Activated CD4-positive, alpha-beta memory T cell treated with anti-CD3 and anti-CD28 coated beads, Interleukin-2, amount 10 ng/mL, durations not matched to agents 7 days and 5 days (primary cell): ENCODE data around the gene GAS2L2. TPM values are rescaled to one million over a fixed set of nuclear protein-coding genes. Genes with fewer than 3 reads are reported as not detected.

Source experiments
- CTCF ChIA-PET: fragments of 350-600 bp; sonication (Branson Sonifier 250); formaldehyde crosslinking; loops from one replicate; lab custom pipeline; 2021; ENCODE audit warnings: antibody characterized with exemption, inconsistent platforms; lab: Charles Lee
- POLR2A ChIA-PET: fragments of 350-600 bp; sonication (Branson Sonifier 250); formaldehyde crosslinking; loops from one replicate; lab custom pipeline; 2021; ENCODE audit warnings: antibody characterized with exemption; lab: Charles Lee
- DNase-seq: peaks from one replicate; pipeline ENCODE4 v3.0.0-alpha.2; 2020
- H3K27ac Mint-ChIP-seq: one replicate; pipeline ENCODE4 v1.8.0; 2021; ENCODE audit warnings: mild to moderate bottlenecking, mixed read lengths
- H3K27me3 Mint-ChIP-seq: one replicate; pipeline ENCODE4 v1.8.0; 2021; ENCODE audit warnings: mixed read lengths
- H3K36me3 Mint-ChIP-seq: one replicate; pipeline ENCODE4 v1.8.0; 2021; ENCODE audit warnings: low read depth, mixed read lengths
- H3K4me1 Mint-ChIP-seq: one replicate; pipeline ENCODE4 v1.8.0; 2021; ENCODE audit warnings: mixed read lengths
- H3K4me3 Mint-ChIP-seq: one replicate; pipeline ENCODE4 v1.8.0; 2021; ENCODE audit warnings: mild to moderate bottlenecking, mixed read lengths
- H3K9me3 Mint-ChIP-seq: one replicate; pipeline ENCODE4 v1.8.0; 2021; ENCODE audit warnings: mixed read lengths
- total RNA-seq, 2 experiments: library from RNA; stranded (reverse); gene quantifications; one replicate each; pipeline ENCODE4 v1.2.3, GENCODE V29; 2021

Gene GAS2L2
- total RNA-seq, 2 experiments from 2014 or later, result not detected

DNA sequence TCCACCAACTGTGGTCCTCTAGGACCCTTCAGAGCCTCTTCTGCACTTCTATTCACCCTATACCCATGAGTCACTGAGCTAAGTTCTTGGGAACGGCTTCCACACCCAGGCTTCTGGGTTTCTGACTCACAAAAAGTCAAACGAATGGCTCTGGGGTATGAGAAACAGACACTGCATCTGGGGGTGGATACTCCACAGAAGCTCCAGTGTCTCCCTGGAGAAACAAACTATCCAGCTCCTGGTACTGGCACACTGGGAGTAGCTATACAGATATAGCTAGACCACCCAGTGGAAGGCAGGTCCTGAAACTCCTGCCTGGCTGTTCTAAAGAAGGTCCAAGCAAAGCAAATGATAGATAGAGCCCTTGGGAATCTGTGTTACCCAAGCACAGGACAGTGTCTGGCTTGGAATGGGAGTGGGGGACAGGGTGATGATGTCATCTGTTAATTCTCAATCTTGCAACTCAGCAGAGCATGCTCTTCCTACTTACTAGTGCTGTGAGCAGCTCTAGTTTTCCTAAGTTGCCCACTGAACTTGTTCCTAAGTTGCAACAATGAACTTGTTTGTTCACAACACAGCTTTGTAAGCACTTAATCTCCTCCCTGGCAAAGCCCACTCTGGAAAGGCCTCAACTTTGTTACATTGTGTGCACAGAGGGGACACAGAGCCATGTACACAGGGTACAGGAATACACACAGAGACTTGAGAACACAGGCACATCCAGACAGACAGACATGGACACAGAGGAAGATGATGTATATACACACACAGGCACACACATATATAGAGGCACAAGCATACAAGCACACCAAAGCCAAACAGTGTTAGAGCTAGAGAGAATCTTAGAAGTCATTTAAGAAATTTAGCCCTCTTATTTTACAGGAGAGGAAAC is 35.7 kb upstream of the GAS2L2 start:
- DNase-seq, result no peak
- Mint-ChIP-seq H3K4me3 (no peak overlapping the region), H3K27ac (no peak overlapping the region), H3K27me3 (peaks cover 46% of the 10 kb centered on the region), H3K36me3 (no peaks in the 10 kb centered on the region), H3K4me1 (no peaks in the 10 kb centered on the region), H3K9me3 (no peaks in the 10 kb centered on the region)
- ChIA-PET CTCF (interaction anchor here (1.2 to 2.0 kb wide), 3 partner anchors 19 to 25 kb away, joined by 3 to 10 read pairs (median 9); no protein-coding TSS in a partner anchor), POLR2A (interaction anchor here (0.6 kb wide), 1 partner anchor 73 kb away, joined by 4 read pairs; no protein-coding TSS in a partner anchor)

DNA sequence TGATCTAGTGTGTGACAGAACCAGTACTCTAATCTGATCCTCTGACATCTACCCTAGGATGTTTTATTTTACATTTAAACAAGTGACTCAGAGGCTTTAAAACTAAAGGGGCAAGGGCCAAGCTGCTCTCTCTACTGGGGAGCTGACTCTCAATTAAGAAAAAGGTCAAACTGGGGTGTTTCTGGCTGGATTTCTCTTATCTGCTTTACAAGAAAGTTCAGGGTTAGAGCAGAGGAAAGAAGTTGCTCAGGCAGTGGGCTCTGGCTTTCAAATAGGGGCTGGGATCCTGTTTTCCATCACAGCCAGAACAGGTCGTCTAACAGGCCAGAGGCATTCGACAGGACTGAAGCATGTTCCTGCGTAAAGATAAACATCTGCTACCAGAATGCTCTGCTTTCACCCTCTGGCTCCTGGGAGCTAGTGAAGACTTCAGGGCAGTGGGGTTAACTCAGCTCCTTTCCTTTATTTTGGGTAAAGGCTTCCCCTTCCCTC is 33.9 kb upstream of the GAS2L2 start:
- ChIA-PET POLR2A (no interaction called here), CTCF (interaction anchor here (1.0 to 1.2 kb wide), 3 partner anchors 18 to 23 kb away, joined by 3 to 4 read pairs (median 3); no protein-coding TSS in a partner anchor)
- H3K9me3 Mint-ChIP-seq, result no peaks in the 10 kb centered on the region

GRCh38 chr17:35784895-35785294 is 31.9 kb upstream of the GAS2L2 start:
- POLR2A ChIA-PET, result interaction anchor here (1.1 kb wide), 1 partner anchor 21 kb away, joined by 3 read pairs; no protein-coding TSS in a partner anchor
- Mint-ChIP-seq H3K36me3 (no peaks in the 10 kb centered on the region), H3K4me3 (no peak overlapping the region), H3K9me3 (no peaks in the 10 kb centered on the region), H3K4me1 (no peaks in the 10 kb centered on the region), H3K27ac (no peak overlapping the region), H3K27me3 (peaks cover 35% of the 10 kb centered on the region)
- CTCF ChIA-PET, result interaction anchor here (1.8 kb wide), 1 partner anchor 21 kb away, joined by 8 read pairs; no protein-coding TSS in a partner anchor
- no peak for DNase-seq

More for the DNA sequence above, 33.9 kb upstream of the GAS2L2 start:
- peaks cover 36% of the 10 kb centered on the region for H3K27me3 Mint-ChIP-seq
- H3K4me3 Mint-ChIP-seq, result no peak overlapping the region
- H3K36me3 Mint-ChIP-seq, result no peaks in the 10 kb centered on the region
- no peak overlapping the region for H3K27ac Mint-ChIP-seq
- H3K4me1 Mint-ChIP-seq, result no peaks in the 10 kb centered on the region
- no peak for DNase-seq

GRCh38 chr17:35780950-35781349 is 27.9 kb upstream of the GAS2L2 start:
- Mint-ChIP-seq H3K4me3 (no peak overlapping the region), H3K4me1 (no peaks in the 10 kb centered on the region), H3K27ac (no peak overlapping the region), H3K9me3 (no peaks in the 10 kb centered on the region), H3K36me3 (no peaks in the 10 kb centered on the region), H3K27me3 (peaks cover 31% of the 10 kb centered on the region)
- ChIA-PET CTCF (interaction anchor here (1.0 to 2.0 kb wide), 4 partner anchors 9 to 34 kb away, joined by 3 to 13 read pairs (median 5); partner anchors contain the start of gene TAF15), POLR2A (no interaction called here)
- DNase-seq, result no peak

DNA sequence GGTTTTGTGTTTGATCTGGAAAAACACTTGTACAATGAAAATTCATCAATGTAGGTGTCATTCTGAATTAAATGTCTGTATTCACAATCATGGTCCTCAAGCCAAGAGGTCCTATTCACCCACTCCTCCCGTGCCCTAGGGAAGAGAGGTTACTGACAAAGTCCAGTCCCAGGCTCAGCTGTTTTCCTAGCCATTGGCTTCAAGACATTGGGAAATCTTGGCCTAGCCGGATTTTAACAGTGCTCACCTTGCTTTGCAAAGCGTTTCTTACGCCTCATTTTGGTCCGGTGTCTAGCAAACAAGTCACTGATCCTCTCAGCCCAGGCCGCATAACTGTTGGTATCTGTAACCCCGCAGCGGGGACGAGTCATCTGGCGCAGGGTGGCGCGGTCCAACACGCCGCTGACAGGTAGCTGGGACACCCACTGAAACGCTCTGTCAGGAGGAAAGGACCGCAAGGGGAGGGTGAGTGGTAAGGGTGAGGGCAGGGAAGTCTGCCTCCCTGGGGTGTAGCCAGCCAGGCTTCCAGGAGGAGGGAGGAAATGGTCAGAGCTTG is 25.7 kb upstream of the GAS2L2 start:
- H3K4me1 Mint-ChIP-seq, result no peaks in the 10 kb centered on the region
- H3K27ac Mint-ChIP-seq, result no peak overlapping the region
- POLR2A ChIA-PET, result no interaction called here
- no peak for DNase-seq
- H3K36me3 Mint-ChIP-seq, result no peaks in the 10 kb centered on the region
- CTCF ChIA-PET, result no interaction called here
- no peaks in the 10 kb centered on the region for H3K9me3 Mint-ChIP-seq
- no peak overlapping the region for H3K4me3 Mint-ChIP-seq
- H3K27me3 Mint-ChIP-seq, result peaks cover 34% of the 10 kb centered on the region

GRCh38 chr17:35775583-35775982 is 22.5 kb upstream of the GAS2L2 start:
- Mint-ChIP-seq H3K9me3 (no peaks in the 10 kb centered on the region), H3K27ac (no peak overlapping the region), H3K4me1 (no peaks in the 10 kb centered on the region), H3K4me3 (no peak overlapping the region), H3K27me3 (peaks cover 31% of the 10 kb centered on the region), H3K36me3 (no peaks in the 10 kb centered on the region)
- DNase-seq, result no peak
- ChIA-PET CTCF (interaction anchor here (2.5 kb wide), 1 partner anchor 11 kb away, joined by 9 read pairs; no protein-coding TSS in a partner anchor), POLR2A (no interaction called here)

- no peak overlapping the region for H3K4me3 Mint-ChIP-seq
- POLR2A ChIA-PET, result no interaction called here
- H3K4me1 Mint-ChIP-seq, result no peaks in the 10 kb centered on the region
- no peak for DNase-seq
- CTCF ChIA-PET, result interaction anchor here (2.5 kb wide), 1 partner anchor 11 kb away, joined by 9 read pairs; no protein-coding TSS in a partner anchor
- H3K27me3 Mint-ChIP-seq, result peaks cover 31% of the 10 kb centered on the region
- H3K36me3 Mint-ChIP-seq, result no peaks in the 10 kb centered on the region
- H3K9me3 Mint-ChIP-seq, result no peaks in the 10 kb centered on the region
- no peak overlapping the region for H3K27ac Mint-ChIP-seq
Observed at GRCh38 chr17:35775039-35775438, 22.0 kb upstream of the GAS2L2 start.

- ChIA-PET CTCF (interaction anchor here (1.5 to 2.5 kb wide), 2 partner anchors 10 kb away, joined by 7 to 9 read pairs; no protein-coding TSS in a partner anchor), POLR2A (interaction anchor here (1.1 kb wide), 1 partner anchor 34 kb away, joined by 3 read pairs; the partner anchor contains the start of gene TAF15)
- Mint-ChIP-seq H3K36me3 (no peaks in the 10 kb centered on the region), H3K9me3 (no peaks in the 10 kb centered on the region), H3K27me3 (peaks cover 31% of the 10 kb centered on the region), H3K4me3 (no peak overlapping the region), H3K4me1 (no peaks in the 10 kb centered on the region), H3K27ac (no peak overlapping the region)
- no peak for DNase-seq
Observed at GRCh38 chr17:35774499-35774898, 21.5 kb upstream of the GAS2L2 start.

DNA sequence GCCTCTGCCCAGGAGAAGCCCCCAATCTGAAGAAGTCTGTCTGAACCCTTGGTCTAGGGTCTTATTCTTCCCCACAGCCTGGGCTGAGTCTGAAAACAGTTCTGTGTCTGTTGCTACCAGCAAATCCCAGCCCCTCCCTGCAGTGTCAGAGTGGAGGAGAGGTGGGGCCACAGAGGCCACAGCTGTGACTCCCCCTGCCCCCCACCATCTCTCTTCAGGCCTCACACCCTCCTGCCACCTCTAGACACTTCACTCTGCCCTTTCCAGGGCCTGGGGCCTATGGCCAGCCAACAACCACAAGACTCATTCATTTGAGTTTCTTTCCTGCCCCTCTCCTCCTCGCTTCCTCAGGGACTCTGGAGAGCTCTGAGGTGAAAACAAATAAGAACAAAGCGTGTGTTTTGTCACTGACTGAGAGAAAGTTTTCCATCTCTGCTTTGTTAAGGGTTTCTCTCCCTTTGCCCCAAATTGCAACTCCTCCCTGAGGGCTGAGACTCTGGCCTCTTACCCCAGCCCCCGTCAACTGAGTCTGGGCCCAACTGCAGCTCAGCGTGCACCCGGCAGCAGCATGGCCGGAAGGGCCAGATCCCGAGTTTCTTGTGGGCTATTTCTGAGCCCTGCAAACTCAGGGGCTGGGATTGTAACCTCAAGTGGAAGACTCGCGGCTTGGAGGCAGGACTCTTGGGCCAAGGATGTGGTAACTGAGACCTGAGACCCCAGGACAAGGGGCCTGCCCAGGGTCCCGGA is 20.8 kb upstream of the GAS2L2 start:
- H3K9me3 Mint-ChIP-seq, result no peaks in the 10 kb centered on the region
- no peaks in the 10 kb centered on the region for H3K36me3 Mint-ChIP-seq
- no peak overlapping the region for H3K4me3 Mint-ChIP-seq
- ChIA-PET CTCF (interaction anchor here (1.5 kb wide), 1 partner anchor 9 kb away, joined by 7 read pairs; no protein-coding TSS in a partner anchor), POLR2A (interaction anchor here (1.1 kb wide), 1 partner anchor 35 kb away, joined by 3 read pairs; the partner anchor contains the start of gene TAF15)
- no peak overlapping the region for H3K27ac Mint-ChIP-seq
- H3K27me3 Mint-ChIP-seq, result peaks cover 29% of the 10 kb centered on the region
- no peak for DNase-seq
- no peaks in the 10 kb centered on the region for H3K4me1 Mint-ChIP-seq

DNA sequence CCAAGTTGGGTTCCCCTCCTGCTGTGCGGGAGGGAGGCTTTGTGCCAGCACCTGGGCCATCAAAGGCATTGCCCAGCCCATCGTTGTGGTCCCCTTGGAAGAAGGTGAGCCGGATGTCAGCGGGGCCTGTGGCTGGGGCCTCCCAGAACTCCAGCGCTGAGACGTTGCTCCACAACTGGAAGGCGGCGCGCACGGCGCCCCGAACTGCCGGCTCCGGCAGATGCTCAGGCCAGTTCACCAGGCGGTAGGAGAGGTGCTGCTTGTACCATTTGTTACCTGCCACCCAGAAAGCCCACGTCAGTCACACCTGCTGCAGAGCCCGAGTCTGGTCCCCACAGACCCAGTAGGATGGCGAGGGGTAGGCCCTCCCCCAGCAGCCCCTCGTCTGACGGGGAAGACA is 20.1 kb upstream of the GAS2L2 start:
- ChIA-PET CTCF (interaction anchor here (1.5 kb wide), 1 partner anchor 8 kb away, joined by 7 read pairs; no protein-coding TSS in a partner anchor), POLR2A (no interaction called here)
- Mint-ChIP-seq H3K4me1 (no peaks in the 10 kb centered on the region), H3K9me3 (no peaks in the 10 kb centered on the region), H3K36me3 (no peaks in the 10 kb centered on the region), H3K27me3 (peaks cover 23% of the 10 kb centered on the region), H3K27ac (no peak overlapping the region), H3K4me3 (no peak overlapping the region)
- DNase-seq, result no peak

DNA sequence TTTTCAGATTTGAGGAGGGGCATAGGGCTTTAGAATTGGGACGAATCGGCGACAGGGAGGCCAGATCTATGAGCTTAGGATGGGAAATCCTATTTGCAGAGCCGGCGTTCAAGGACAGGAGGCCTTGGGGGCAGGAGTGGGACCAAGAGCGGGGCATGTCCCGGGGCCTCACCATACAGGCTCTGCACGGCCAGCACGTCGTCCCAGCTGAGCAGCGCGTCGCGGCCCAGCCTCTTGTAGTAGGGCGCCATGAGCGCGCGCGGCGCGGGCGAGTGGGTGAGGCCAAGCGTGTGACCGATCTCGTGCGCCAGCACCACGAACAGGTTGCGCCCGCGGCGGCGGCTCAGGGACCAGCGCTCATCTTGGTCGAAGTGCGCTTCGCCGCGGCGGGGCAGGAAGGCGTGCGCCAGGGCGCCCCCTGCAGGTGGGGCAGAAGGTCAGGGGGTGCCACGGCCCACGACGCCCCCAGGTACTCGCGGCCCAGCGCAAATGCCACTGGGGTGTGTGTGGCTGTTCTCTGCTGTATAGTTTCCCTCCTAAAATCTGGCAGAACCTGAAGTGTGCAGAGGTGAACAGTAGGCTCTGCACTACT is 17.0 kb upstream of the GAS2L2 start:
- Mint-ChIP-seq H3K36me3 (no peaks in the 10 kb centered on the region), H3K4me1 (peaks cover under 1% of the 10 kb centered on the region), H3K9me3 (no peaks in the 10 kb centered on the region), H3K4me3 (no peak overlapping the region), H3K27me3 (peaks cover 11% of the 10 kb centered on the region), H3K27ac (no peak overlapping the region)
- no peak for DNase-seq
- ChIA-PET CTCF (interaction anchor here (1.1 to 12.7 kb wide), 3 partner anchors 24 to 38 kb away, joined by 3 to 286 read pairs (median 3); partner anchors contain the start of gene TAF15), POLR2A (interaction anchor here (7.6 kb wide), 1 partner anchor 39 kb away, joined by 89 read pairs; the partner anchor contains the start of gene TAF15)
